Esophagus squamous epithelium (tissue), 5 donors: ENCODE data around the gene KAZN. TPM values are rescaled to one million over a fixed set of nuclear protein-coding genes. Genes with fewer than 3 reads are reported as not detected.
A peak's percentile ranks its signal among the peaks of the same experiment; 100 is the strongest.

Experiments used
- DNase-seq: peaks from one replicate; lab custom pipeline; 2025; lab: John Stamatoyannopoulos, UW
- H3K27ac ChIP-seq, 4 donors: fragments of 200-600 bp; sonication (generic); one replicate each; pipeline ENCODE4 v1.5.1; 2016 to 2019; ENCODE audit warnings: mild to moderate bottlenecking in 1 of 4
- H3K27me3 ChIP-seq, 4 donors: fragments of 200-600 bp; sonication (generic); 1 replicate in 3 of 4; 2 replicates in 1 of 4; pipeline versions ENCODE4 v1.5.1 to v1.6.0; 2017 to 2021; ENCODE audit warnings: antibody characterized with exemption in 1 of 4
- H3K36me3 ChIP-seq, 3 donors: fragments of 200-600 bp; sonication (generic); one replicate each; pipeline ENCODE4 v1.5.1; 2016 to 2019
- H3K4me1 ChIP-seq, 3 donors: fragments of 200-600 bp; sonication (generic); one replicate each; pipeline ENCODE4 v1.5.1; 2017 to 2019
- H3K4me3 ChIP-seq, 4 donors: fragments of 200-600 bp; sonication (generic); 1 replicate in 3 of 4; 2 replicates in 1 of 4; pipeline ENCODE4 v1.5.1; 2016 to 2019; ENCODE audit warnings: mild to moderate bottlenecking in 2 of 4, moderate library complexity in 1 of 4
- H3K9me3 ChIP-seq, 3 donors: fragments of 200-600 bp; sonication (generic); one replicate each; pipeline ENCODE4 v1.5.1; 2016 to 2019
- POLR2A ChIP-seq, 4 donors: fragments of 450-650 bp; IDR thresholded peaks; one replicate each; pipeline ENCODE4 v1.6.1; 2017; ENCODE audit warnings: antibody characterized with exemption in 4 of 4, mild to moderate bottlenecking in 4 of 4, moderate library complexity in 3 of 4
- WGBS, 2 donors: methylation state at CpG; one replicate each; pipeline ENCODE4 v1.1.5; 2018; 5-methylcytosine and 5-hydroxymethylcytosine counted together
- intact Hi-C: fragments of 100-400 bp; cut with DNase I; formaldehyde crosslinking; loops from one replicate; pipeline ENCODE4 v1.15.0; 2022
- total RNA-seq, 4 donors: library from RNA; depleted of rRNA; stranded (reverse); fragments of >200 nt; gene quantifications; one replicate each; pipeline ENCODE4 v1.1.0, GENCODE V29; 2016
- TF ChIP-seq, protein P1 (sequence below), 6 experiments: fragments of 450-650 bp in 4 of 6; fragments of 200-600 bp in 2 of 6; sonication (generic) in 2 of 6; IDR thresholded peaks; one replicate each; pipeline ENCODE4 v1.5.1; 2016 to 2019; ENCODE audit warnings: antibody characterized with exemption in 6 of 6, mild to moderate bottlenecking in 4 of 6, moderate library complexity in 4 of 6
- donor health status: DM: yes; HTN: yes; CAD: no.

Gene KAZN
- total RNA-seq, 4 donors from 2014 or later: 25.0 to 54.5 (median 30.8) TPM

DNA sequence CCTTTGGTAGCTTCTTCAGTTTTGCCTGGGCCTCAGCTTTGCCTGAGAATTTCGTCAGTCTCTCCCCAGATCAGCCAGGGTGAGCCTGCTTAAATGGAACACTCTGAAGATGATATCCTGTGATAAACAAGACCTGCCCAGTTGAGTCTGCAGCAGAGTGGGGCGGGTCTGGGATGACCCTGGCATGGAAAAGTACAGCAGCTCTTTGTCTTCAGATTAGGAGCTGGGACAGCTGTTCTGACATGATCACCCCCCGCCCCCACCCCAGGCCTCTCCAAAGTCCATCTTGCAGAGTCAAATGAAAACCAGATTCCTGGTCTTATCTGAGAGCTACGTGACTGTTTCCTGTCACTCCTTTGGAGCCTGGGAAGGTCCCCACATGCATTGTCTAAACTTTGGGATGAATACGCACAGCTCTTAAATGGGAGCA lies 552.9 kb downstream of the KAZN start:
- H3K4me1 ChIP-seq: peaks cover 13 to 55% (median 25%) of the 10 kb centered on the region in 3 donors
- H3K27ac ChIP-seq: peak overlapping the region in 2 of 4 donors; percentile 5 to 91
- intact Hi-C loops: loop anchor here (10.0 kb wide), 1 partner anchor 123 kb away; no protein-coding TSS in a partner anchor
- TF ChIP-seq, protein P1, sequence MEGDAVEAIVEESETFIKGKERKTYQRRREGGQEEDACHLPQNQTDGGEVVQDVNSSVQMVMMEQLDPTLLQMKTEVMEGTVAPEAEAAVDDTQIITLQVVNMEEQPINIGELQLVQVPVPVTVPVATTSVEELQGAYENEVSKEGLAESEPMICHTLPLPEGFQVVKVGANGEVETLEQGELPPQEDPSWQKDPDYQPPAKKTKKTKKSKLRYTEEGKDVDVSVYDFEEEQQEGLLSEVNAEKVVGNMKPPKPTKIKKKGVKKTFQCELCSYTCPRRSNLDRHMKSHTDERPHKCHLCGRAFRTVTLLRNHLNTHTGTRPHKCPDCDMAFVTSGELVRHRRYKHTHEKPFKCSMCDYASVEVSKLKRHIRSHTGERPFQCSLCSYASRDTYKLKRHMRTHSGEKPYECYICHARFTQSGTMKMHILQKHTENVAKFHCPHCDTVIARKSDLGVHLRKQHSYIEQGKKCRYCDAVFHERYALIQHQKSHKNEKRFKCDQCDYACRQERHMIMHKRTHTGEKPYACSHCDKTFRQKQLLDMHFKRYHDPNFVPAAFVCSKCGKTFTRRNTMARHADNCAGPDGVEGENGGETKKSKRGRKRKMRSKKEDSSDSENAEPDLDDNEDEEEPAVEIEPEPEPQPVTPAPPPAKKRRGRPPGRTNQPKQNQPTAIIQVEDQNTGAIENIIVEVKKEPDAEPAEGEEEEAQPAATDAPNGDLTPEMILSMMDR (IDR thresholded peaks at IDR 0.05): no peak
- no peak for TF ChIP-seq POLR2A (IDR thresholded peaks at IDR 0.05)
- no peak for DNase-seq
- H3K4me3 ChIP-seq: no peak overlapping the region
- H3K9me3 ChIP-seq: no peaks in the 10 kb centered on the region
- 58 to 71% methylated on average over 3 to 5 of the region's 5 CpGs for WGBS, 2 donors
- no peaks in the 10 kb centered on the region for H3K36me3 ChIP-seq
- H3K27me3 ChIP-seq: peaks cover 0 to 18% (median 0%) of the 10 kb centered on the region in 4 donors

- H3K4me3 ChIP-seq: peak overlapping the region; percentile 62 to 85 (median 75)
- WGBS, 2 donors: 57 to 65% methylated on average over 2 to 3 of the region's 3 CpGs
- intact Hi-C loops: loop anchor here (10.0 kb wide), 1 partner anchor 123 kb away; no protein-coding TSS in a partner anchor
- peaks cover 13 to 55% (median 25%) of the 10 kb centered on the region in 3 donors for H3K4me1 ChIP-seq
- peak overlapping the region; percentile 91 to 93 (median 92) for H3K27ac ChIP-seq
- DNase-seq: no peak
- H3K36me3 ChIP-seq: no peaks in the 10 kb centered on the region
- H3K27me3 ChIP-seq: peaks cover 0 to 18% (median 0%) of the 10 kb centered on the region in 4 donors
- TF ChIP-seq, protein P1 (IDR thresholded peaks at IDR 0.05): no peak
- TF ChIP-seq POLR2A (IDR thresholded peaks at IDR 0.05): no peak
- H3K9me3 ChIP-seq: no peaks in the 10 kb centered on the region
Measured at GRCh38 chr1:15151871-15152270, 553.4 kb downstream of the KAZN start.

- intact Hi-C loops: loop anchor here (10.0 kb wide), 1 partner anchor 122 kb away; no protein-coding TSS in a partner anchor
- H3K27ac ChIP-seq: peak overlapping the region; percentile 91 to 93 (median 92)
- TF ChIP-seq, protein P1 (IDR thresholded peaks at IDR 0.05): peak; percentile 41 to 75 (median 68)
- peak in 2 of 4 donors; percentile 47 to 63 for TF ChIP-seq POLR2A (IDR thresholded peaks at IDR 0.05)
- no peaks in the 10 kb centered on the region for H3K9me3 ChIP-seq
- peaks cover 13 to 59% (median 25%) of the 10 kb centered on the region in 3 donors for H3K4me1 ChIP-seq
- DNase-seq: no peak
- WGBS, 2 donors: 0 to 3% methylated on average over 12 to 15 of the region's 61 CpGs
- peaks cover 0 to 18% (median 0%) of the 10 kb centered on the region in 4 donors for H3K27me3 ChIP-seq
- no peaks in the 10 kb centered on the region for H3K36me3 ChIP-seq
- H3K4me3 ChIP-seq: peak overlapping the region; percentile 62 to 85 (median 75)
Measured at GRCh38 chr1:15152318-15153183, 554.1 kb downstream of the KAZN start.

GRCh38 chr1:15153184-15153841 lies 554.8 kb downstream of the KAZN start, which contains the start of gene TMEM51:
TSS of gene TMEM51 (plus strand) at chr1:15153747. CDS start at chr1:15215088, 61,341 bp downstream.
- no peaks in the 10 kb centered on the region for H3K36me3 ChIP-seq
- H3K27me3 ChIP-seq: peaks cover 0 to 18% (median 0%) of the 10 kb centered on the region in 4 donors
- WGBS, 2 donors: no CpG with 5 or more reads among the region's 56 CpGs
- H3K9me3 ChIP-seq: no peaks in the 10 kb centered on the region
- intact Hi-C loops: loop anchor here (10.0 kb wide), 1 partner anchor 121 kb away; no protein-coding TSS in a partner anchor
- H3K27ac ChIP-seq: peak within 1 kb of the TSS; percentile 91 to 93 (median 92)
- no peak for DNase-seq
- peaks cover 13 to 65% (median 29%) of the 10 kb centered on the region in 3 donors for H3K4me1 ChIP-seq
- peak within 1 kb of the TSS; percentile 62 to 85 (median 75) for H3K4me3 ChIP-seq
- TF ChIP-seq, protein P1 (IDR thresholded peaks at IDR 0.05): no peak
- peak in 2 of 4 donors; percentile 7 to 65 for TF ChIP-seq POLR2A (IDR thresholded peaks at IDR 0.05)
